HCT116 (cell line): ENCODE data around the gene NEURL1. TPM values are rescaled to one million over a fixed set of nuclear protein-coding genes. Genes with fewer than 3 reads are reported as not detected.

Source experiments
- ATAC-seq: fragments of 200-7000 bp; cut with Tn5 transposase; 2 replicates; pipeline ENCODE4 v1.9.1; 2020; ENCODE audit warnings: mild to moderate bottlenecking, moderate library complexity
- BruUV-seq: library from RNA; stranded (reverse); fragments of 400-500 nt; replicated peaks from 2 replicates; lab custom pipeline; 2021; lab: Mats Ljungman, UMichigan
- CTCF ChIA-PET: fragments of 300-600 bp; sonication (Branson Sonifier 250); formaldehyde crosslinking; loops from one replicate; lab custom pipeline; 2021; ENCODE audit warnings: antibody characterized with exemption; lab: Charles Lee
- POLR2A ChIA-PET: fragments of 300-600, 350-600 bp; sonication (Branson Sonifier 250); formaldehyde crosslinking; loops from one replicate; lab custom pipeline; 2021; ENCODE audit warnings: antibody characterized with exemption; lab: Charles Lee
- RAD21 ChIA-PET, 2 experiments: fragments of 300-600 bp; sonication (Branson Sonifier 250); formaldehyde crosslinking; loops; one replicate each; lab custom pipeline; 2023; ENCODE audit warnings: low total read pairs in 2 of 2; ENCODE audit not compliant: uncharacterized antibody in 2 of 2, unreplicated experiment in 2 of 2, low non-redundant PET in 1 of 2; lab: Charles Lee
- DNase-seq: peaks from one replicate; pipeline ENCODE4 v3.0.0-alpha.2; 2010; ENCODE audit warnings: low read depth, low spot score
- H2AFZ ChIP-seq: fragments of 200-600 bp; shearing (Covaris generic), sonication (generic); 2 replicates; pipeline ENCODE4 v1.6.1; 2017; ENCODE audit warnings: low read depth, mixed run types, mixed read lengths, antibody characterized with exemption, low read length; ENCODE audit not compliant: poor library complexity, severe bottlenecking
- H3K27ac ChIP-seq: 2 replicates; pipeline ENCODE4 v1.5.1; 2012; ENCODE audit warnings: low read depth, low read length
- H3K27me3 ChIP-seq: fragments of 200-600 bp; sonication (generic); 2 replicates; pipeline ENCODE4 v1.6.1; 2016; ENCODE audit warnings: mixed run types, low read length, mixed read lengths; ENCODE audit not compliant: insufficient read depth
- H3K36me3 ChIP-seq, 2 experiments: fragments of 200-500 bp in 1 of 2; fragments of 200-600 bp in 1 of 2; sonication (Bioruptor generic) in 1 of 2; sonication (generic) in 1 of 2; 2 replicates each; pipeline versions ENCODE4 v1.5.1 to v1.6.1; 2014 to 2016; ENCODE audit warnings: low read length in 2 of 2, inconsistent platforms in 1 of 2, mixed read lengths in 1 of 2, mixed run types in 1 of 2; ENCODE audit not compliant: insufficient read depth in 2 of 2, control insufficient read depth in 1 of 2
- H3K4me1 ChIP-seq, 2 experiments: fragments of 200-600 bp in 1 of 2; sonication (generic) in 1 of 2; 2 replicates each; pipeline versions ENCODE4 v1.5.1 to v1.6.1; 2012 to 2017; ENCODE audit warnings: low read length in 2 of 2, inconsistent platforms in 1 of 2, mild to moderate bottlenecking in 1 of 2, mixed read lengths in 1 of 2, mixed run types in 1 of 2, moderate library complexity in 1 of 2; ENCODE audit not compliant: insufficient read depth in 2 of 2, control insufficient read depth in 1 of 2
- H3K4me2 ChIP-seq: fragments of 200-600 bp; sonication (generic); 2 replicates; pipeline ENCODE4 v1.6.1; 2017; ENCODE audit warnings: mixed run types, low read length, mixed read lengths
- H3K4me3 ChIP-seq, 2 experiments: fragments of 200-600 bp in 1 of 2; sonication (generic) in 1 of 2; replicated peaks in 1 of 2; 2 replicates each; pipeline ENCODE4 v1.5.1; 2011 to 2016; ENCODE audit warnings: low read length in 2 of 2, control low read depth in 1 of 2, low read depth in 1 of 2, mild to moderate bottlenecking in 1 of 2, mixed read lengths in 1 of 2, mixed run types in 1 of 2
- H3K79me2 ChIP-seq: fragments of 200-600 bp; sonication (generic); 2 replicates; pipeline ENCODE4 v1.6.1; 2017; ENCODE audit warnings: mild to moderate bottlenecking, mixed run types, low read length, moderate library complexity, mixed read lengths; ENCODE audit not compliant: insufficient read depth
- H3K9ac ChIP-seq: fragments of 200-600 bp; sonication (generic); 2 replicates; pipeline ENCODE4 v1.6.1; 2016; ENCODE audit warnings: low read length, mixed read lengths
- H3K9me2 ChIP-seq: fragments of 200-600 bp; sonication (generic), shearing (Covaris generic); 2 replicates; pipeline ENCODE4 v1.6.1; 2017; ENCODE audit warnings: mixed run types, mild to moderate bottlenecking, moderate library complexity; ENCODE audit not compliant: insufficient read depth
- H3K9me3 ChIP-seq, 2 experiments: fragments of 200-500 bp in 1 of 2; fragments of 200-600 bp in 1 of 2; sonication (Bioruptor generic) in 1 of 2; sonication (generic) in 1 of 2; 2 replicates each; pipeline ENCODE4 v1.6.1; 2014 to 2017; ENCODE audit warnings: low read length in 2 of 2, mixed read lengths in 2 of 2, inconsistent platforms in 1 of 2, low read depth in 1 of 2, mild to moderate bottlenecking in 1 of 2, mixed run types in 1 of 2, moderate library complexity in 1 of 2; ENCODE audit not compliant: control insufficient read depth in 1 of 2, insufficient read depth in 1 of 2
- H4K20me1 ChIP-seq: fragments of 200-600 bp; sonication (generic), shearing (Covaris generic); 2 replicates; pipeline ENCODE4 v1.6.1; 2017; ENCODE audit warnings: mixed run types, mild to moderate bottlenecking, moderate library complexity; ENCODE audit not compliant: insufficient read depth
- EZH2phosphoT487 ChIP-seq: fragments of 200-600 bp; IDR thresholded peaks from 2 replicates; pipeline ENCODE4 v1.6.1; 2018; ENCODE audit warnings: antibody characterized with exemption, borderline replicate concordance
- FOSL1 ChIP-seq: IDR thresholded peaks from 2 replicates; pipeline ENCODE4 v1.6.1; 2012; ENCODE audit warnings: low read depth
- POLR2A ChIP-seq: IDR thresholded peaks from 2 replicates; pipeline ENCODE4 v1.7.0; 2011; ENCODE audit warnings: borderline replicate concordance; ENCODE audit not compliant: insufficient read depth, insufficient read length; ENCODE audit errors: extremely low read depth
- SIN3A ChIP-seq: IDR thresholded peaks from 2 replicates; pipeline ENCODE4 v1.6.1; 2012; ENCODE audit warnings: low read depth
- SP1 ChIP-seq: IDR thresholded peaks from 2 replicates; pipeline ENCODE4 v1.6.1; 2012; ENCODE audit warnings: low read depth
- SRF ChIP-seq: IDR thresholded peaks from 2 replicates; pipeline ENCODE4 v1.6.1; 2012; ENCODE audit warnings: low read depth
- TCF7L2 ChIP-seq: IDR thresholded peaks from 2 replicates; pipeline ENCODE4 v1.7.0; 2011; ENCODE audit warnings: borderline replicate concordance, inconsistent platforms; ENCODE audit not compliant: insufficient read depth, insufficient read length; ENCODE audit errors: extremely low read depth
- YY1 ChIP-seq: IDR thresholded peaks from 2 replicates; pipeline ENCODE4 v1.6.1; 2011; ENCODE audit warnings: low read length, low read depth, moderate library complexity, mild to moderate bottlenecking; ENCODE audit not compliant: insufficient replicate concordance; ENCODE audit errors: extremely low read depth
- ZNF274 ChIP-seq: fragments of 200-500 bp; sonication (Bioruptor generic); IDR thresholded peaks from 2 replicates; pipeline ENCODE4 v1.6.1; 2014; ENCODE audit warnings: mild to moderate bottlenecking, low read depth, low read length, inconsistent platforms
- intact Hi-C: fragments of 100-400 bp; cut with micrococcal nuclease; formaldehyde crosslinking; loops from 2 replicates; pipeline ENCODE4 v1.10.0; 2022
- total RNA-seq: library from RNA; stranded (reverse); gene quantifications from one replicate; pipeline ENCODE4 v1.2.1, GENCODE V29; 2021; ENCODE audit not compliant: unreplicated experiment
- TF ChIP-seq, protein P1 (sequence below): IDR thresholded peaks from 2 replicates; pipeline ENCODE4 v1.6.1; 2012
- TF ChIP-seq, protein P2 (sequence below): IDR thresholded peaks from 2 replicates; pipeline ENCODE4 v1.6.1; 2012; ENCODE audit warnings: low read depth
- TF ChIP-seq, protein P3 (sequence below): IDR thresholded peaks from 2 replicates; pipeline ENCODE4 v1.6.1; 2012

NEURL1 gene
- total RNA-seq, 1 experiment from 2014 or later: 1.4 TPM

GRCh38 chr10:103463499-103463898 is 30.0 kb upstream of the NEURL1 start:
- ATAC-seq: no peak
- no peak overlapping the region for H3K4me3 ChIP-seq
- H2AFZ ChIP-seq: no peak overlapping the region
- RAD21 ChIA-PET: no interaction called here
- no peaks in the 10 kb centered on the region for H3K27me3 ChIP-seq
- no peaks in the 10 kb centered on the region for H3K9me2 ChIP-seq
- H3K36me3 ChIP-seq: no peaks in the 10 kb centered on the region
- no TSS peak for BruUV-seq
- POLR2A ChIA-PET: no interaction called here
- intact Hi-C loops: no loop called here
- H3K4me1 ChIP-seq: no peaks in the 10 kb centered on the region; a peak in 1 of 4 replicates
- no peak overlapping the region for H3K27ac ChIP-seq
- TF ChIP-seq SP1 (no peak), POLR2A (no peak), ZNF274 (no peak), FOSL1 (no peak), SIN3A (no peak), TCF7L2 (no peak), EZH2phosphoT487 (no peak), YY1 (no peak), SRF (no peak)
- TF ChIP-seq, protein P1, sequence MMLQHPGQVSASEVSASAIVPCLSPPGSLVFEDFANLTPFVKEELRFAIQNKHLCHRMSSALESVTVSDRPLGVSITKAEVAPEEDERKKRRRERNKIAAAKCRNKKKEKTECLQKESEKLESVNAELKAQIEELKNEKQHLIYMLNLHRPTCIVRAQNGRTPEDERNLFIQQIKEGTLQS: no peak
- TF ChIP-seq, protein P2, sequence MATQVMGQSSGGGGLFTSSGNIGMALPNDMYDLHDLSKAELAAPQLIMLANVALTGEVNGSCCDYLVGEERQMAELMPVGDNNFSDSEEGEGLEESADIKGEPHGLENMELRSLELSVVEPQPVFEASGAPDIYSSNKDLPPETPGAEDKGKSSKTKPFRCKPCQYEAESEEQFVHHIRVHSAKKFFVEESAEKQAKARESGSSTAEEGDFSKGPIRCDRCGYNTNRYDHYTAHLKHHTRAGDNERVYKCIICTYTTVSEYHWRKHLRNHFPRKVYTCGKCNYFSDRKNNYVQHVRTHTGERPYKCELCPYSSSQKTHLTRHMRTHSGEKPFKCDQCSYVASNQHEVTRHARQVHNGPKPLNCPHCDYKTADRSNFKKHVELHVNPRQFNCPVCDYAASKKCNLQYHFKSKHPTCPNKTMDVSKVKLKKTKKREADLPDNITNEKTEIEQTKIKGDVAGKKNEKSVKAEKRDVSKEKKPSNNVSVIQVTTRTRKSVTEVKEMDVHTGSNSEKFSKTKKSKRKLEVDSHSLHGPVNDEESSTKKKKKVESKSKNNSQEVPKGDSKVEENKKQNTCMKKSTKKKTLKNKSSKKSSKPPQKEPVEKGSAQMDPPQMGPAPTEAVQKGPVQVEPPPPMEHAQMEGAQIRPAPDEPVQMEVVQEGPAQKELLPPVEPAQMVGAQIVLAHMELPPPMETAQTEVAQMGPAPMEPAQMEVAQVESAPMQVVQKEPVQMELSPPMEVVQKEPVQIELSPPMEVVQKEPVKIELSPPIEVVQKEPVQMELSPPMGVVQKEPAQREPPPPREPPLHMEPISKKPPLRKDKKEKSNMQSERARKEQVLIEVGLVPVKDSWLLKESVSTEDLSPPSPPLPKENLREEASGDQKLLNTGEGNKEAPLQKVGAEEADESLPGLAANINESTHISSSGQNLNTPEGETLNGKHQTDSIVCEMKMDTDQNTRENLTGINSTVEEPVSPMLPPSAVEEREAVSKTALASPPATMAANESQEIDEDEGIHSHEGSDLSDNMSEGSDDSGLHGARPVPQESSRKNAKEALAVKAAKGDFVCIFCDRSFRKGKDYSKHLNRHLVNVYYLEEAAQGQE: no peak
- TF ChIP-seq, protein P3, sequence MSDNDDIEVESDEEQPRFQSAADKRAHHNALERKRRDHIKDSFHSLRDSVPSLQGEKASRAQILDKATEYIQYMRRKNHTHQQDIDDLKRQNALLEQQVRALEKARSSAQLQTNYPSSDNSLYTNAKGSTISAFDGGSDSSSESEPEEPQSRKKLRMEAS: no peak
- TF ChIP-seq, all 23 proteins: peak for 0
- Histone ChIP-seq H3K9me3 (no peaks in the 10 kb centered on the region), H3K79me2 (no peaks in the 10 kb centered on the region), H3K4me2 (no peak overlapping the region), H3K9ac (no peak overlapping the region), H4K20me1 (no peaks in the 10 kb centered on the region)
- CTCF ChIA-PET: interaction anchor here (2.7 kb wide), 1 partner anchor 13 kb away, joined by 10 read pairs; no protein-coding TSS in a partner anchor
- no peak for DNase-seq
